HepG2 (cell line): ENCODE data around the gene BCAT1. TPM values are rescaled to one million over a fixed set of nuclear protein-coding genes. Genes with fewer than 3 reads are reported as not detected.

Source experiments
- ATAC-seq: fragments of 200-7000 bp; cut with Tn5 transposase; 3 replicates; pipeline ENCODE4 v1.9.1; 2020; ENCODE audit warnings: mild to moderate bottlenecking, moderate library complexity
- BruUV-seq: library from RNA; stranded (reverse); fragments of 400-500 nt; replicated peaks from 2 replicates; lab custom pipeline; 2021; lab: Mats Ljungman, UMichigan
- CTCF ChIA-PET: fragments of 300-600 bp; formaldehyde crosslinking; extraction: SDS; loops from one replicate; lab custom pipeline; 2021; ENCODE audit warnings: low total read pairs, inconsistent platforms, low intra/inter-chr PET ratio; lab: Yijun Ruan, JAX
- POLR2A ChIA-PET: fragments of 350-600 bp; sonication (Branson Sonifier 250); formaldehyde crosslinking; loops from one replicate; lab custom pipeline; 2020; ENCODE audit warnings: antibody characterized with exemption, inconsistent platforms; lab: Yijun Ruan, JAX
- DNase-seq: peaks from one replicate; pipeline ENCODE4 v3.0.0-alpha.2; 2015; ENCODE audit warnings: low spot score
- FAIRE-seq: peaks from 3 replicates; lab custom pipeline; 2011; peaks lifted over from hg19 to GRCh38; lab: Jason Lieb, UNC
- H2AFZ ChIP-seq: one replicate; pipeline ENCODE4 v1.6.1; 2011; ENCODE audit warnings: low read length, inconsistent platforms
- H3K27ac ChIP-seq: fragments of 300-600 bp; 3 replicates; pipeline ENCODE4 v1.8.0; 2011; ENCODE audit warnings: mixed run types, mild to moderate bottlenecking, mixed read lengths, low read length, inconsistent platforms; ENCODE audit not compliant: insufficient read depth; ENCODE audit errors: extremely low read length
- H3K27me3 ChIP-seq, 2 experiments: fragments of 200-600 bp in 1 of 2; 2 replicates in 1 of 2; 3 replicates in 1 of 2; pipeline versions ENCODE4 v1.6.0 to v1.8.0; 2011; ENCODE audit warnings: low read length in 2 of 2, mild to moderate bottlenecking in 2 of 2, moderate library complexity in 2 of 2, inconsistent platforms in 1 of 2; ENCODE audit not compliant: insufficient read depth in 2 of 2, control insufficient read depth in 1 of 2
- H3K36me3 ChIP-seq, 2 experiments: fragments of 200-600 bp in 1 of 2; replicated peaks in 1 of 2; 2 replicates in 1 of 2; 3 replicates in 1 of 2; pipeline versions ENCODE4 v1.5.1 to v1.8.0; 2011; ENCODE audit warnings: low read length in 2 of 2, inconsistent platforms in 1 of 2; ENCODE audit not compliant: insufficient read depth in 2 of 2, control insufficient read depth in 1 of 2
- H3K4me1 ChIP-seq: 2 replicates; pipeline ENCODE4 v1.5.1; 2012; ENCODE audit warnings: low read length, inconsistent platforms; ENCODE audit not compliant: insufficient read depth
- H3K4me2 ChIP-seq: 2 replicates; pipeline ENCODE4 v1.6.0; 2011; ENCODE audit warnings: low read depth, low read length, inconsistent platforms
- H3K4me3 ChIP-seq, 3 experiments: fragments of 200-600 bp in 1 of 3; sonication (generic), shearing (Covaris generic) in 1 of 3; replicated peaks in 1 of 3; 2 replicates each; pipeline ENCODE4 v1.5.1; 2011 to 2016; ENCODE audit warnings: low read length in 3 of 3, inconsistent platforms in 2 of 3, low read depth in 2 of 3, mild to moderate bottlenecking in 2 of 3, control low read depth in 1 of 3, mixed read lengths in 1 of 3; ENCODE audit not compliant: insufficient read depth in 1 of 3
- H3K79me2 ChIP-seq: one replicate; pipeline ENCODE4 v1.6.1; 2011; ENCODE audit warnings: low read length, inconsistent platforms; ENCODE audit not compliant: insufficient read depth
- H3K9ac ChIP-seq: 2 replicates; pipeline ENCODE4 v1.6.0; 2011; ENCODE audit warnings: mild to moderate bottlenecking, low read depth, low read length, inconsistent platforms; ENCODE audit not compliant: insufficient read depth
- H3K9me3 ChIP-seq: 2 replicates; pipeline ENCODE4 v1.5.1; 2012; ENCODE audit warnings: mild to moderate bottlenecking, low read length
- H4K20me1 ChIP-seq: 2 replicates; pipeline ENCODE4 v1.6.0; 2011; ENCODE audit warnings: inconsistent platforms, mild to moderate bottlenecking, low read length, moderate library complexity; ENCODE audit not compliant: insufficient read depth
- CSRNP1 ChIP-seq: sonication (generic); formaldehyde crosslinking; IDR thresholded peaks from 2 replicates; pipeline ENCODE4 v1.8.1; 2023; ENCODE audit warnings: mild to moderate bottlenecking, missing genetic modification reagents
- CTCF ChIP-seq: sonication (generic); formaldehyde crosslinking; IDR thresholded peaks from 2 replicates; pipeline ENCODE4 v1.5.0; 2020; ENCODE audit warnings: mild to moderate bottlenecking, missing genetic modification reagents, moderate library complexity
- GATAD2A ChIP-seq: IDR thresholded peaks from 2 replicates; pipeline ENCODE4 v1.6.1; 2016
- SMC3 ChIP-seq: IDR thresholded peaks from 2 replicates; pipeline ENCODE4 v1.6.1; 2011; ENCODE audit warnings: low read length, improper control_type of control experiment
- STAG1 ChIP-seq: sonication (generic); formaldehyde crosslinking; IDR thresholded peaks from 2 replicates; pipeline ENCODE4 v1.4.0; 2020; ENCODE audit warnings: missing genetic modification reagents
- ZNF770 ChIP-seq: sonication (generic); formaldehyde crosslinking; IDR thresholded peaks from 2 replicates; pipeline ENCODE4 v1.5.0; 2020; ENCODE audit warnings: mild to moderate bottlenecking, missing genetic modification reagents
- ZNF777 ChIP-seq: sonication (generic); formaldehyde crosslinking; IDR thresholded peaks from 2 replicates; pipeline ENCODE4 v1.4.0; 2020; ENCODE audit warnings: missing genetic modification reagents
- WGBS: methylation state at CpG from one replicate; pipeline ENCODE4 v1.1.6; 2017; ENCODE audit warnings: low lambda C conversion rate; 5-methylcytosine and 5-hydroxymethylcytosine counted together
- in situ Hi-C: cut with HindIII; loops from 2 replicates; pipeline ENCODE4 v1.10.0; 2017; ENCODE audit warnings: low pct_unique_long_range_greater_than_20kb; ENCODE audit not compliant: extremely low pct_ligation_motif_present
- intact Hi-C: fragments of 100-400 bp; cut with micrococcal nuclease; formaldehyde crosslinking; loops from one replicate; pipeline ENCODE4 v1.10.0; 2022; ENCODE audit not compliant: unreplicated experiment
- polyA plus RNA-seq, 8 experiments: library from polyadenylated mRNA; depleted of rRNA in 3 of 8; stranded (reverse) in 7 of 8; unstranded in 1 of 8; fragments of >200 nt; fragmentation: Illumina TruSeq in 4 of 8; extraction: Trizol in 4 of 8; gene quantifications; 2 replicates each; pipeline versions ENCODE4 v1.2.1 to v1.2.3, GENCODE V29; 2011 to 2016; ENCODE audit warnings: low read depth in 4 of 8, missing spikeins in 1 of 8, mixed read lengths in 1 of 8; ENCODE audit not compliant: insufficient read depth in 1 of 8
- total RNA-seq, 5 experiments: library from RNA; depleted of rRNA; stranded (reverse); fragments of >200 nt; fragmentation: Illumina TruSeq; extraction: Trizol; gene quantifications; 2 replicates each; pipeline ENCODE4 v1.2.3, GENCODE V29; 2016; ENCODE audit warnings: low read depth in 1 of 5

BCAT1 gene
- total and polyA plus RNA-seq, 2 of the 13 experiments (the other 11 are each of a cell fraction or from before 2014, with no cell fraction given), result 8.0 to 75.5 TPM

- no peak overlapping the region for H2AFZ ChIP-seq
- no peak overlapping the region for H3K4me3 ChIP-seq
- H3K79me2 ChIP-seq, result no peaks in the 10 kb centered on the region
- no peak overlapping the region for H3K4me2 ChIP-seq
- intact Hi-C loops, result loop anchor here (1.0 to 5.0 kb wide), 7 partner anchors 18 to 766 kb away; no protein-coding TSS in a partner anchor
- FAIRE-seq, result peak; percentile 32
- WGBS, result 73% methylated on average over 4 of the region's 4 CpGs
- H4K20me1 ChIP-seq, result no peaks in the 10 kb centered on the region
- H3K9me3 ChIP-seq, result no peaks in the 10 kb centered on the region
- no peak overlapping the region for H3K9ac ChIP-seq
- ATAC-seq, result peak; percentile 83
- CTCF ChIA-PET, result interaction anchor here (0.6 to 1.6 kb wide), 2 partner anchors 182 to 1571 kb away, joined by 3 to 7 read pairs; no protein-coding TSS in a partner anchor
- DNase-seq, result peak; percentile 58
- in situ Hi-C loops, result loop anchor here (10.0 to 25.0 kb wide), 2 partner anchors 184 to 1916 kb away; no protein-coding TSS in a partner anchor
- H3K4me1 ChIP-seq, result peaks cover 10% of the 10 kb centered on the region
- no peak overlapping the region for H3K27ac ChIP-seq
- no peaks in the 10 kb centered on the region for H3K27me3 ChIP-seq
- no TSS peak for BruUV-seq
- TF ChIP-seq SMC3 (peak; percentile 79), STAG1 (CRISPR knock-in tag) (peak; percentile 83), ZNF777 (CRISPR knock-in tag) (no peak), CTCF (CRISPR knock-in tag) (peak; percentile 70), CSRNP1 (0 out of 2 replicates have a peak, but pooled peaks have one; percentile 33), GATAD2A (CRISPR knock-in tag) (0 out of 2 replicates have a peak, but pooled peaks have one; percentile 18), ZNF770 (CRISPR knock-in tag) (no peak)
- POLR2A ChIA-PET, result no interaction called here
- H3K36me3 ChIP-seq, result no peaks in the 10 kb centered on the region
These were observed 170.2 kb downstream of the BCAT1 start for GRCh38 chr12:24778486-24779304.
